Peyer's patch (tissue), 4 donors: ENCODE results near the gene AKNA. TPM values are rescaled to one million over a fixed set of nuclear protein-coding genes. Genes with fewer than 3 reads are reported as not detected.

Source experiments
- DNase-seq, 3 donors: peaks; one replicate each; pipeline ENCODE4 v3.0.0-alpha.2; 2017 to 2019
- H3K27ac ChIP-seq, 4 donors: fragments of 200-600 bp; sonication (generic); one replicate each; pipeline ENCODE4 v1.5.1; 2016 to 2019
- H3K27me3 ChIP-seq, 2 donors: fragments of 200-600 bp; sonication (generic); one replicate each; pipeline ENCODE4 v1.5.1; 2019
- H3K36me3 ChIP-seq, 3 donors: fragments of 200-600 bp; sonication (generic); one replicate each; pipeline ENCODE4 v1.5.1; 2016 to 2019
- H3K4me1 ChIP-seq, 4 donors: fragments of 200-600 bp; sonication (generic); one replicate each; pipeline ENCODE4 v1.5.1; 2016 to 2019
- H3K4me3 ChIP-seq, 4 donors: fragments of 200-600 bp; sonication (generic); 1 replicate in 3 of 4; 2 replicates in 1 of 4; pipeline ENCODE4 v1.5.1; 2016 to 2019; ENCODE audit warnings: mild to moderate bottlenecking in 1 of 4
- H3K9me3 ChIP-seq, 4 donors: fragments of 200-600 bp; sonication (generic); one replicate each; pipeline ENCODE4 v1.5.1; 2016 to 2019; ENCODE audit warnings: mild to moderate bottlenecking in 1 of 4
- POLR2A ChIP-seq, 2 donors: fragments of 450-650 bp; IDR thresholded peaks; one replicate each; pipeline ENCODE4 v1.5.1; 2017; ENCODE audit warnings: antibody characterized with exemption in 2 of 2, mild to moderate bottlenecking in 2 of 2, moderate library complexity in 2 of 2
- total RNA-seq, 4 donors: library from RNA; depleted of rRNA; stranded (reverse); fragments of >200 nt; gene quantifications; one replicate each; pipeline ENCODE4 v1.1.0, GENCODE V29; 2016
- TF ChIP-seq, protein P1 (sequence below), 6 experiments: fragments of 450-650 bp in 4 of 6; fragments of 200-600 bp in 2 of 6; sonication (generic) in 1 of 6; IDR thresholded peaks; one replicate each; pipeline ENCODE4 v1.5.1; 2017 to 2019; ENCODE audit warnings: antibody characterized with exemption in 6 of 6, mild to moderate bottlenecking in 3 of 6, moderate library complexity in 1 of 6

AKNA gene
- total RNA-seq, 4 donors from 2014 or later: 41.7 to 174 (median 75.0) TPM

DNA sequence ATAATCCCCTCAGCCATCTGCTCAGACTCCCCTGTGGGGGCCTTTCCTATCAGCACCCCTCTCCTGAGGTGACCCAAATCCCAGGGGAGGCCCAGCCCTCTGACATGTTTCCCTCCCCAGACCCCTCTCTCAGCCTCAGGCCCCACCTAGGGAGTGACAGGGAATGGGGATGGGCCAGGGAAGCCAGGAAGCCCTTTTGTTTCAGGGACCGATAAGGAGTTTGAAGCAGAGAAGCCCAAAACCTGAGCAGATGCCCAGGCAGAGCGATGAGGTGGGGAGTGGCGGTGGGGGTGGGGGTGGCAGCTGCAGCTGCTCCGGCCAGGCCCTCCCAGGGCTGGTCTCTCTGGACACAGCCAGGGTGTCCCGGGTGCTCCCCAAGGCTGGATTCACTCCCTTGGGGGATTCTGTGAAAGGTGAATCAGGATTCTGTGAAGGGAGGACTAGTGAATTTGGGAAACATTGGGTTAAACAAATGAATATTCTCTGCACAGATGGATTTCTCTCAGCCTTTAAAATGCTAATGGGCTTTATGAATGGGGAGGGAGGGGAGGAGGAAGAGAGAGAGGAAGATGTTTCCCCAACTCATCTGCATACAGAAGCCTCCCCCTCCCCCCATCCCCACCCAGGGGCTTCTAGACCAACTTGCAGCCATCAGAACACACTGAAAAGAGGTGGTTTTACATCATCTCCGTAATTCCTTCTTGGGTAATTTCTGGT lies 17.4 kb downstream of the AKNA start:
- Histone ChIP-seq H3K9me3 (no peaks in the 10 kb centered on the region), H3K4me3 (no peak overlapping the region), H3K27ac (peak overlapping the region; percentile 76 to 94 (median 82)), H3K27me3 (no peaks in the 10 kb centered on the region), H3K36me3 (peaks cover 0 to 37% (median 0%) of the 10 kb centered on the region in 3 donors), H3K4me1 (peaks cover 0 to 65% (median 45%) of the 10 kb centered on the region in 4 donors)
- peak in 1 of 3 donors; percentile 24 for DNase-seq
- TF ChIP-seq POLR2A (IDR thresholded peaks at IDR 0.05): no peak
- TF ChIP-seq, protein P1, sequence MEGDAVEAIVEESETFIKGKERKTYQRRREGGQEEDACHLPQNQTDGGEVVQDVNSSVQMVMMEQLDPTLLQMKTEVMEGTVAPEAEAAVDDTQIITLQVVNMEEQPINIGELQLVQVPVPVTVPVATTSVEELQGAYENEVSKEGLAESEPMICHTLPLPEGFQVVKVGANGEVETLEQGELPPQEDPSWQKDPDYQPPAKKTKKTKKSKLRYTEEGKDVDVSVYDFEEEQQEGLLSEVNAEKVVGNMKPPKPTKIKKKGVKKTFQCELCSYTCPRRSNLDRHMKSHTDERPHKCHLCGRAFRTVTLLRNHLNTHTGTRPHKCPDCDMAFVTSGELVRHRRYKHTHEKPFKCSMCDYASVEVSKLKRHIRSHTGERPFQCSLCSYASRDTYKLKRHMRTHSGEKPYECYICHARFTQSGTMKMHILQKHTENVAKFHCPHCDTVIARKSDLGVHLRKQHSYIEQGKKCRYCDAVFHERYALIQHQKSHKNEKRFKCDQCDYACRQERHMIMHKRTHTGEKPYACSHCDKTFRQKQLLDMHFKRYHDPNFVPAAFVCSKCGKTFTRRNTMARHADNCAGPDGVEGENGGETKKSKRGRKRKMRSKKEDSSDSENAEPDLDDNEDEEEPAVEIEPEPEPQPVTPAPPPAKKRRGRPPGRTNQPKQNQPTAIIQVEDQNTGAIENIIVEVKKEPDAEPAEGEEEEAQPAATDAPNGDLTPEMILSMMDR (IDR thresholded peaks at IDR 0.05): no peak

DNA sequence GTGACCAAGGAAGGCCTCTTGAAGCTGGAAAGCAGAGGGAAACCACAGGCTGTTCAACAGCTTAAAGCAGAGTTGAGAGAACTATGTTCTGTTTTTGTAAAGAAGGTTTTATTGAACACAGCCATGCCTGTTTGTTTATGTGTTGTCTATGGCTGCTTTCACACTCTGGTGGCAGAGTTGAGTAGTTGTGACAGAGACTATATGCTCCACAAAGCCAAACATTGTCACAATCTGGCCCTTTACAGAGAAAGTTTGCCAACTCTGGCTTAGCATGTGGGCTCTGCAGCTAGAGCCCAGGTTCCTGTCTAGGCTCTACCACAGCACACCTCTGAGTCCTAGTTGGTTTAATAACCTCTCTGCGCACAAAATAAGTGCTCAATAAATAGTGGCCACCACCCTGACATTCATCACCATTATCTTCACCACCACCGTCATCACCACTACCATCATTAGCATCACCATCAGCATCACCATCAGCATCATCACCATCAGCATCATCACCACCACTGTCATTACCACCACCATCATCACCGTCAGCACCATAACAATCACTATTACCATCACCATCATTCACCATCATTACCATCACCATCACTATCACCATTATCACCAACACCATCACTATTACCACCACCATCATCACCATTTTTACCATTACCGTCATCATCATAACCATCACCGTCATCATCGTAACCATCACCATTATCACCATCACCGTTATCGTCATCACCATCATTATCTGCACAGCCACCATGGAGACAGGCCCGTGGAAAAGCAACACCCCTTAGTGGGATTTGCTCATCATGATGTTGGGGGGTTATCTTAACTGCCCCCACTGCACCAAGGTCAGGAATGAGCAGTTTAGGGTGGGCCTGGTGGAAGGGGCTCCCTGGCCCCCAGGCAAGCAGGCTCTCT lies 18.3 kb downstream of the AKNA start:
- TF ChIP-seq POLR2A (IDR thresholded peaks at IDR 0.05): no peak
- TF ChIP-seq, protein P1 (IDR thresholded peaks at IDR 0.05): no peak

DNA sequence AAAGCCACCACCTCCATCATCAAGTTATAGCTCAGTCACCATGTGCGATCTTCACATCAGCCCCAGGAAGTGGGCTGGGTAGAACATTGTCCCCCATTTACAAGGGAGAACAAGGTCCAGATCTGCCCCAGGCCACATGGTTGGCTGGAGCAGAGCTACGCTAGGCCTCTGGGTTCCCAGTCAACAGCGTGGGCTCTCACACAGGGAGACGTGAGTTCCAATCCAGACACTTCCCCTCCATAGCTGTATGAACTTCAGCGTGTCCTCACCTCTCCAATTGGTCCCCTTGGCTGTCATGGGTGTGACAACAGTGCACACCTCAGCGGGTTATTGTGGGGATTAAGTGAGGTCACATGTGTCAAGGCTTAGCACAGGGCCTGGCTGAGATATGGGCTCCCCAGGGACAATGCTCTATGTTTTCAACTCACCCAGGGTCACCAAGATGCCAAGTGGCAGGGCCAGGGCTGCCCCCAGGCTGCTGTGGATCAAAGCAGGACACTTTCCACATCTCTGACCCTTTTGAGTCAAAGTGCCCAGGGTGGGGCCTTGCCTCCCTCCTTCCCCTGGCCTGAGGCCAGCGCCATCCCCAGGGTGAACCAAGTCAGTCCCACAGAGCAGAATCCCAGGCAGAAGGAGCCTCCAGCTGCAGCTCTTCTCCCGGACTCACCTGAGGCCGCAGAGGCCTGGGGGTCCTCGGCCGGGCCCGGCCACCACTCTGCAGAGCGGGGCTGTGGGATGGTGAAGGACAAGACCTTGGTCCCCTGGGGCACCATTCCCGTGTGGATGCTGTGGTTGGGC lies 19.8 kb downstream of the AKNA start:
- Histone ChIP-seq H3K9me3 (no peaks in the 10 kb centered on the region), H3K4me3 (no peak overlapping the region), H3K27me3 (no peaks in the 10 kb centered on the region), H3K36me3 (peaks cover 0 to 50% (median 0%) of the 10 kb centered on the region in 3 donors), H3K4me1 (peaks cover 0 to 76% (median 47%) of the 10 kb centered on the region in 4 donors), H3K27ac (peak overlapping the region; percentile 70 to 94 (median 78))
- TF ChIP-seq POLR2A (IDR thresholded peaks at IDR 0.05): no peak
- TF ChIP-seq, protein P1 (IDR thresholded peaks at IDR 0.05): no peak
- DNase-seq: peak in 1 of 3 donors; percentile 42

More for the DNA sequence above, 18.3 kb downstream of the AKNA start:
- Histone ChIP-seq H3K27me3 (no peaks in the 10 kb centered on the region), H3K4me3 (no peak overlapping the region), H3K4me1 (peaks cover 0 to 73% (median 43%) of the 10 kb centered on the region in 4 donors), H3K27ac (peak overlapping the region; percentile 7 to 94 (median 82)), H3K9me3 (no peaks in the 10 kb centered on the region), H3K36me3 (peaks cover 0 to 45% (median 0%) of the 10 kb centered on the region in 3 donors)
- DNase-seq: no peak

DNA sequence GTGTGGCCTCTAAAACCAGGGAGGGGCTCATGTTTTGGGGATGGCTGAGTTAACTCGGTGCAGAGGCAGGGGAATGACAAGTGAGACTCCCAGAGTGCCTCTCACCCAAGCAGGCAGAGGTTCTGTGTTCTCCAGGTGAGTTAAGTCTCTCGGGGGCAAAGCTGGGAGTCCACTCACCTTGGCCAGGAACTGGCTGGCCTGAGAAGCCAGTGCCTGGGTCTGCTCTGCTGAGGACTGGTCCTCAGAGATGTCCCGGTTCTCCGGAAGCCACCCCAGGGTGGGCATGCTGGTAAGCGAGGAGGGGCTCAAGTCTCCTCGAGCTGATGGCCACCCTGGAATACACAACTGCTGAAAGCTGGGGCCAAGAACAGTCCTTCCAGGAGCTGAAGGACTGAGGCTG lies 20.4 kb downstream of the AKNA start:
- peak in 1 of 3 donors; percentile 47 for DNase-seq
- no peaks in the 10 kb centered on the region for H3K9me3 ChIP-seq
- TF ChIP-seq, protein P1 (IDR thresholded peaks at IDR 0.05): no peak
- no peak for TF ChIP-seq POLR2A (IDR thresholded peaks at IDR 0.05)
- H3K27ac ChIP-seq: peak overlapping the region; percentile 70 to 94 (median 78)
- peaks cover 0 to 50% (median 0%) of the 10 kb centered on the region in 3 donors for H3K36me3 ChIP-seq
- H3K4me3 ChIP-seq: no peak overlapping the region
- H3K27me3 ChIP-seq: no peaks in the 10 kb centered on the region
- H3K4me1 ChIP-seq: peaks cover 0 to 73% (median 44%) of the 10 kb centered on the region in 4 donors
